Fibroblast of mammary gland (primary cell): Measurements from ENCODE around the gene CEP72.
"Not testable (repeated sequence)": the region's sequence is repeated elsewhere in the genome, so short reads cannot be mapped to it uniquely, and the experiment has no call there.

Source experiments
- DNase-seq: peaks from one replicate; pipeline ENCODE4 v3.0.0-alpha.2; 2010; ENCODE audit warnings: low read depth
- H3K4me3 ChIP-seq: 2 replicates; pipeline ENCODE4 v1.5.1; 2011; ENCODE audit warnings: low read depth, mild to moderate bottlenecking, low read length, moderate library complexity; ENCODE audit not compliant: control insufficient read depth
- TF ChIP-seq, protein P1 (sequence below): conservative IDR thresholded peaks from 2 replicates; pipeline ENCODE4 v1.5.1; 2011; ENCODE audit warnings: low read depth, low read length, inconsistent platforms; ENCODE audit not compliant: control insufficient read depth, insufficient read depth

Gene CEP72

DNA sequence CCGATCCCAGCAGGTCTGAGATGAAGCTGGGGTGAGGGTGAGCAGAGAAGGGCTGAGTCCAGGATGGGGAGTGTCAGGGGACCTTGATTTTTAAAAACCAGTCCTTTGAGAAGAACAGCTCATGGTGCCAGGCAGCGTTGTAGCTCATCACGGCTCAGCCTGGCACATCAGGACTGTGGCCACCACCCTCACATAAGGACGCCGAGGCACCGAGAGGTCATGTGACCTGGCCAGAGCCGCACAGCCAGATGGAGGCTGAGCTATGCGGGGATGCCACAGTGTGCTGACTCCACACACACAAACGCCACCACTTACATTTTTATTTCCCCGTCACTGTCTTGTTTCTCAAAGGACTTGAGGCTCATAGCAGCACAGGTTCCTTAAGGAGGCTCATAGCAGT lies 32.9 kb upstream of the CEP72 start:
- TF ChIP-seq, protein P1, sequence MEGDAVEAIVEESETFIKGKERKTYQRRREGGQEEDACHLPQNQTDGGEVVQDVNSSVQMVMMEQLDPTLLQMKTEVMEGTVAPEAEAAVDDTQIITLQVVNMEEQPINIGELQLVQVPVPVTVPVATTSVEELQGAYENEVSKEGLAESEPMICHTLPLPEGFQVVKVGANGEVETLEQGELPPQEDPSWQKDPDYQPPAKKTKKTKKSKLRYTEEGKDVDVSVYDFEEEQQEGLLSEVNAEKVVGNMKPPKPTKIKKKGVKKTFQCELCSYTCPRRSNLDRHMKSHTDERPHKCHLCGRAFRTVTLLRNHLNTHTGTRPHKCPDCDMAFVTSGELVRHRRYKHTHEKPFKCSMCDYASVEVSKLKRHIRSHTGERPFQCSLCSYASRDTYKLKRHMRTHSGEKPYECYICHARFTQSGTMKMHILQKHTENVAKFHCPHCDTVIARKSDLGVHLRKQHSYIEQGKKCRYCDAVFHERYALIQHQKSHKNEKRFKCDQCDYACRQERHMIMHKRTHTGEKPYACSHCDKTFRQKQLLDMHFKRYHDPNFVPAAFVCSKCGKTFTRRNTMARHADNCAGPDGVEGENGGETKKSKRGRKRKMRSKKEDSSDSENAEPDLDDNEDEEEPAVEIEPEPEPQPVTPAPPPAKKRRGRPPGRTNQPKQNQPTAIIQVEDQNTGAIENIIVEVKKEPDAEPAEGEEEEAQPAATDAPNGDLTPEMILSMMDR = no peak
- DNase-seq = no peak
- H3K4me3 ChIP-seq = no peak overlapping the region

DNA sequence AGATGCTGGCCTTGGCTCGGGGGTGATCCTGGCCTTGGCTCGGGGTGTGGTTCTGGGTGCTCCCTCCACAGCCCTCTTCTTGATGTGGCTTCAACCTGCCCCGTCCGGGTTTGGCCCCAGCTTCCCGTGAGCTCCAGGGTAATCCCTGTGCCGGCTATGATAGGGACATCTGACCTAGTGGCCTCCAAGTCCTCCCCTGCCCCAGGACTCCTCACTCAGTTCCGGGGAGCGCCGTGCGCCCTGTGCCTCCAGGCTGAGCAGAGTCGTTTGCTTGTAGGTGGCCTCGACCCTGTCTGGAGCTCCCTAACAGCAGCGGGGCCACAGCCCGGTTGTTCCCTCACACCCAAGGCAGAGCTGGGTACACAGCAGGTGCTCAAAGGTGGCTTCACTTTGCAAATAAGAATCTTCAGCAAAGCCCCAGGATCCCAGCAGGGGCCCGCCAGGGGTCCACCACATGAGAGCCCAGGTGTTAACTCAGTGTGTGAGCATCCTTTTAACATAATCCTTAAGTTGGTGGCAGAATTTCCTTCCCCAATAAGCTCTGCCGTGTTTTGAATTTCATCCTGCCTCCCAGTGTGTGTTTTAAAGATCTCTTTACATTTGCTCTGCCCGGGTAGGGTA lies 32.3 kb upstream of the CEP72 start:
- no peak overlapping the region for H3K4me3 ChIP-seq
- no peak for DNase-seq
- TF ChIP-seq, protein P1 = no peak

DNA sequence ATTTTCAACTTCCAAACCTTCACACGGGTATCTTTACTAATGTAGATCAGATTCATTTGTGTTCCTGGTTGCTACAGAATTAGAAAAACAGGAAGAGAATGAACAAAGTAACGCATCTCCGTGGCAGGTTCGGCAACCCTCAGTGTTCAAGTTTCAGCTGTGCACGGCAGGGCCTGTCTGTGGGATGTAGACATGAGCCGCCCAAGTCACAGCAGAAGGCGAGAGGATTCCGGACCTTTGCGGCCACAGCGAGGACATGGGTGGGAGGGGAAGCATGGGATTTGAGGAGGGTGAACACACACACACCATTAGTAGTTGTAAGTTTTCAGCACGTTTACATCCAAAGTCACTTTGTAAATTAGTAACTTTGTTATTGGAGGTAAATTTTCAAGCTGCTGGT lies 31.7 kb upstream of the CEP72 start:
- no peak overlapping the region for H3K4me3 ChIP-seq
- TF ChIP-seq, protein P1 = no peak
- DNase-seq = no peak

GRCh38 chr5:581266-581665 lies 30.9 kb upstream of the CEP72 start:
- TF ChIP-seq, protein P1 = no peak
- no peak overlapping the region for H3K4me3 ChIP-seq
- no peak for DNase-seq

GRCh38 chr5:581941-582340 lies 30.2 kb upstream of the CEP72 start:
- DNase-seq = no peak
- no peak overlapping the region for H3K4me3 ChIP-seq
- TF ChIP-seq, protein P1 = no peak

DNA sequence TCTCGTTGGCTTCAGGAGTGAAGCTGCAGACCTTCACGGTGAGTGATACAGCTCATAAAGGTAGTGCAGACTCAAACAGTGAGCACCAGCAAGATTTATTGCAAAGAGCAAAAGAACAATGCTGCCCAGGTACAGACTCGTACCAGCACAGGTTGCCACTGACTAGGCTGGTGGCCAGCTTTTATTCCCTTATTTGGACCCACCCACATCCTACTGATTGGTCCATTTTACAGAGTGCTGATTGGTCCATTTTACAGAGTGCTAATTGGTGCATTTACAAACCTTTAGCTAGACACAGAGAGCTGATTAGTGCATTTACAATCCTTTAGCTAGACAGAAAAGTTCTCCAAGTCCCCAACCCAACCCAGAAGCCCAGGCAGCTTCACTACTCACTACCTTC lies 29.7 kb upstream of the CEP72 start:
- DNase-seq, H3K4me3 ChIP-seq: not testable (repeated sequence)

- H3K4me3 ChIP-seq = no peak overlapping the region
- no peak for DNase-seq
- TF ChIP-seq, protein P1 = no peak
Observed at GRCh38 chr5:582936-583635, 29.1 kb upstream of the CEP72 start.
